Choroid plexus epithelial cell (primary cell): ENCODE measurements around the gene QSOX2.

Experiments
- DNase-seq: peaks from one replicate; pipeline ENCODE4 v3.0.0-alpha.2; 2010; ENCODE audit warnings: low read depth
- H3K4me3 ChIP-seq: 2 replicates; pipeline ENCODE4 v1.5.1; 2011; ENCODE audit warnings: low read depth, mild to moderate bottlenecking, control low read depth, low read length, moderate library complexity
- TF ChIP-seq, protein P1 (sequence below): conservative IDR thresholded peaks from 2 replicates; pipeline ENCODE4 v1.5.1; 2011; ENCODE audit warnings: low read depth, mild to moderate bottlenecking, control low read depth, inconsistent platforms, low read length, moderate library complexity

QSOX2 gene

DNA sequence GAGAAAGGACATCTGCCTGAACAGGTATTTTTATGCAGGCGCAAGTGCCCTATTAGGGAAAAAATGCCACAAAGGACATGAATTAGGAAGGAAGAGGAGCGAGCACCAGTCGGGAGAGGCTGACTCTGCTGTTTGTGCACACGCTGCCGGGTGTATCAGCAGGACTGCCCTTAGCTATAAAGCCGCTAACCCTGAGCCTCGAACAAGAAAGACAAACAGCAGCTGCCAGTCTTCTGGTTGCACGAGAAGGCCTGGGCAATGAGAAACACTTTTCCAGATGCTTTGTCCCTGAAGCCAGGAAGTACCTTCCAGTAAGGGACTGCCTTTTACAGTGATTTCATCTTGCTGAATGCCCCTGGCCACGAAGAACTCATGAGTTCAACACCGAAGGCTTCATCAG lies 12.6 kb downstream of the QSOX2 start:
- DNase-seq = no peak
- TF ChIP-seq, protein P1, sequence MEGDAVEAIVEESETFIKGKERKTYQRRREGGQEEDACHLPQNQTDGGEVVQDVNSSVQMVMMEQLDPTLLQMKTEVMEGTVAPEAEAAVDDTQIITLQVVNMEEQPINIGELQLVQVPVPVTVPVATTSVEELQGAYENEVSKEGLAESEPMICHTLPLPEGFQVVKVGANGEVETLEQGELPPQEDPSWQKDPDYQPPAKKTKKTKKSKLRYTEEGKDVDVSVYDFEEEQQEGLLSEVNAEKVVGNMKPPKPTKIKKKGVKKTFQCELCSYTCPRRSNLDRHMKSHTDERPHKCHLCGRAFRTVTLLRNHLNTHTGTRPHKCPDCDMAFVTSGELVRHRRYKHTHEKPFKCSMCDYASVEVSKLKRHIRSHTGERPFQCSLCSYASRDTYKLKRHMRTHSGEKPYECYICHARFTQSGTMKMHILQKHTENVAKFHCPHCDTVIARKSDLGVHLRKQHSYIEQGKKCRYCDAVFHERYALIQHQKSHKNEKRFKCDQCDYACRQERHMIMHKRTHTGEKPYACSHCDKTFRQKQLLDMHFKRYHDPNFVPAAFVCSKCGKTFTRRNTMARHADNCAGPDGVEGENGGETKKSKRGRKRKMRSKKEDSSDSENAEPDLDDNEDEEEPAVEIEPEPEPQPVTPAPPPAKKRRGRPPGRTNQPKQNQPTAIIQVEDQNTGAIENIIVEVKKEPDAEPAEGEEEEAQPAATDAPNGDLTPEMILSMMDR = no peak
- no peak overlapping the region for H3K4me3 ChIP-seq

DNA sequence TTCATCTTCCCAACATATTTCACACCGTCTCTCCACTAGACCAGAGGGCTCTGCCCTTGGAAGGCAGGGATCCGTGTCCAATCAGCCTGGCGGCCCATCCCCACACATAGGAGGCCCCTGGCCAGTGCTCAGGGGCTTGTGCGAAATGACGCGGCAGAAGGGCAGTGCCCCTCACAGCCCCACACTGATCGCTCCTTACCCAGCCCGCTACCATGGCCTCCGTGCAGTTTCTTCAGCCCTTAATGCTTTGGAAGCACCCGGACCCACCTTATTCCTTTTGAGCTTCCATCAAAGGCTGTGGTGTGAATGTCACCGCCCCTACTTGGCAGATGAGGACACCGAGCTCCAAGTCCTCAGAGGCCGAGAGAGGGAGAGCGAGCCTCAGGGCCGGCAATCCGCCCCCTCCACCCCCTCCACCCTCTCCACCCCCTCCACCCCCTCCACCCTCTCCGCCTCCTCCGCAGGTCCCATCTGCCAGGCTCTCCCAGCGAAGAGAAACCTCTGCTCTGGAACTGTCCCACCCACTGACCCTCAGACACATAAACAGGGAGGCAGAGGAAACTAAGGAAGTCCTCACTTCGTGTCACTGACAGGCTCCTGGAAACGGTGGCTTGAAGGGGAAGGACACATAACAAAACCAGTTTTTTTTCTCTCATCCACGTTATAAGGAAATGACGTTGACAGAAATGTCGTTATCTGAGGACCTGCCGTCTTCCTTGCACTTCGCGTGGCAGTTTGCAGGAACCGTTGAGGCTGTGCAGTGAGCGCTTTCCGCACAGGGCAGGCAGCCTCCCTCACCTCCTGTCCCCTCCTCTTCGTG lies 13.9 kb downstream of the QSOX2 start:
- DNase-seq = no peak
- no peak overlapping the region for H3K4me3 ChIP-seq
- TF ChIP-seq, protein P1 = no peak

DNA sequence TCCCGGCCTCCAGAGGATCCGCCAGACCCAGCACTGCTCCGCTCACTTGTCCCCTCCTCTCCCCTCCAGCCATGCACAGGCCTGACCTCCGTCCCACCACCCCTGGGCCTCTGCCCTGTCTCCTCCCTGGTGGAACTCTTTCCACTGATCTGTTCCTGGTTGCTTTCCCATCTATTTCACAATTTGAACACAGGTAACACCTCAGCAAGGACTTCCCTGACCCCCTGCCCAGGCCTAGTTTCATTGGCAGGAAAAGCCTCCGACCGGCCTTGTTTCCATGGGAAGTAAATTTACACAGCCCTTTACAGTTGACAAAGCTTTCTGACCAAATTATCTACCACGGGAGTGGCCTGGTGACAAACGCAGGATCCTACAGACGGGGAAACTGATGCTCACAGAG lies 14.8 kb downstream of the QSOX2 start:
- TF ChIP-seq, protein P1 = no peak
- DNase-seq = no peak
- no peak overlapping the region for H3K4me3 ChIP-seq

DNA sequence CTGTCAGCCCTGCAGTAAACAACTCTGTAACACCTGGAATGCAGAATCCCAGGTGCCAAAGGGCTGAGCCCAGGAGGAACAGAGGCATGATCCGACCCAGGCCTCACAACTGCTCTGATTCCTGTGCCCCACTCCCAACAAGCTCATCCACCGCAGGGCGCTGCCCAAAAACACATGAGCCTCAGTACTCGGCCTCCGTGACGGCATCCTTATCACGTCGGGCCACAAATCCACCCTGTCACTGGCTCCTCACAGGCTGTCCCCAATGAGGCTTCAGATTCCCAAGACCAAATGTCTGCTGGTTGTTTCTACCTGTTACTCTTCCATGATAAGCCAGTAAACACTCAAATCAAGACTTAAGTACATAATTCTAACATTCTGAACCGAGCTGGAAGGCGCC lies 15.2 kb downstream of the QSOX2 start:
- H3K4me3 ChIP-seq = no peak overlapping the region
- TF ChIP-seq, protein P1 = no peak
- DNase-seq = no peak

DNA sequence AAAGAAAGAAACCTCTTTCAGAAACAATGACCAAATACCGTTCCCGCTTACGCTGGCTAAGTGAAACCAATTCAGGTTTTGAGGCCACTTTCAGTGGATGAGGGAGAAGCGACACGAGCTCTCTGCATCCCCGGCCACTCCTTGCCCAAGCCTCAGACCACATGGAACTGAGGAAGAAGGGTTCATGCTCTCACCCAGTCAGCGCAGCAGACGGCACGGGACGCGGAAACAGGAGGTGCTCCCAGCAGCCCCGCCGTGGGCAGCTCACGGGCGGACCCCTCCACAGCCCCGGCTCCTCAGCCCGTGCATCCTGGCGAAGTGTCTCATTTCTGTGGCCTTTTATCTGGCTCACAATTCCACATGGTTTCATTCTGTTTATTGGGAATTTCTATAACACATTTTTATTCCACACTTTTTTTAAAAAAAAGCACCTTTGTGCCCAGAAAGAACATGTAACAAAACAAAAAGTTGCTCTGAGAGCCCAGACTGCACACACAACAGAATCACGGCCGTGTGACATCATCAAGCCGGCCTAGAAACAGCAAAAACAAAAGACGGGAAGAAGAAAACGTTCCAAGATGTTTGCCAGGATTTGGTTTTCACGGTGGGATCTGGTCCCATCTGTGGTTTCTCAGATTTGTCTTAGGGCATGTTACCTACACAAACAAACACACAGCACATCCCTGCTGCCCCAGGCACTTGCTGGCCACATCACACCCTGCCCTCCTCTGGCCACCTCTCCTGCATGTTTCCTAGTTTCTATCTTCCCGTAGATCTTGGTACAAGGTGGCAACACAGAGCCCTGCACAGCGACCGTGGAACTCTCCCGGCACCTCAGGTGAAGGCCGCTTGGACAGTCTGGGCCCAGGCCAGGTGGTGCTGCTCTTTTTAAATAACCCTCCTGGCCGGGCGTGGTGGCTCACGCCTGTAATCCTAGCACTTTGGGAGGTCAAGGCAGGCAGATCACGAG lies 16.2 kb downstream of the QSOX2 start:
- no peak for DNase-seq
- TF ChIP-seq, protein P1 = no peak
- H3K4me3 ChIP-seq = no peak overlapping the region

DNA sequence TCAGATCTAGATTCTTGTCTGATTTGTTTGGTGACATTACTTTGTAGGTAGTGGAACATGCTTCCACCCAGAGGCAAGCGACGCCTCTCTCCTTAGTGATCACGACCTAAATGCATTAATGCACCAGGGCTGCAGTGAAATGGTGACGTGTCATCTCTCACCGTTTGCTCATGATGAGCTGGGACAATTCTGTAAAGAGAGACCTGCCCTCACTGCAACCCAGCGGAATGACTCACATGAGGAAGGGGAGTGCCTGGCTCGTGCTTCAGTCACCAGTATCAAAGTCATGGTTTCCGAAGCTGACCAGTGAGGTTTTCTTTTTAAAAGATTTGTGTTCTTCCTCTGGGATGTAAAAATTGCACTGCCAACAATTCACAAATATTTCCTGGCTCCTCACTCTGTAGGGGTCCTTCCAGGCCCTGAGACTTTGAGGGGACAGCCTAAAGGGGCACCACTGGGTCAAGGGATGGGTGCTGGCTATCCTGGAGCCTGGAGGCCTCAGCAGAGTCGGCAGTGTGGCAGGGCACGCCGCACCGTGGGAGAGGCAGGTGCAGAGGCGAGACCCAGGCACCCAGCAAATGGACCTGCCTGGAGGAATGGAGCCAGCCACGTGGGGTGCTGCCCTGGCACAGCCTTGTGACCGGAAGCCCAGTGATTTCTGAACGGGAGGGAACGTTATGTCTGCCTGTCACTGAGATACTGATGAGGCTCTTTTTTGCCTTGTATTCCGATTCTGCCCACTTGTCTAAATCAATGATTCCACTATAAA lies 17.3 kb downstream of the QSOX2 start:
- H3K4me3 ChIP-seq = no peak overlapping the region
- TF ChIP-seq, protein P1 = no peak
- DNase-seq = peak; percentile 58
